Mesendoderm (in vitro differentiated cells): Measurements from ENCODE around the gene GMFB. TPM values are rescaled to one million over a fixed set of nuclear protein-coding genes. Genes with fewer than 3 reads are reported as not detected.

Source experiments
- DNase-seq: peaks from one replicate; pipeline ENCODE4 v3.0.0; 2013
- H2AK5ac ChIP-seq: 2 replicates; pipeline ENCODE4 v1.6.1; 2013; ENCODE audit warnings: low read length, inconsistent platforms
- H2BK120ac ChIP-seq: 2 replicates; pipeline ENCODE4 v1.6.1; 2013; ENCODE audit warnings: low read depth, mild to moderate bottlenecking, low read length, moderate library complexity, mixed read lengths
- H2BK15ac ChIP-seq: replicated peaks from 2 replicates; pipeline ENCODE4 v1.6.1; 2013; ENCODE audit warnings: low read depth, mild to moderate bottlenecking, moderate library complexity
- H2BK5ac ChIP-seq: 2 replicates; pipeline ENCODE4 v1.6.1; 2013; ENCODE audit warnings: low read length, inconsistent platforms
- H3K18ac ChIP-seq: 2 replicates; pipeline ENCODE4 v1.6.1; 2013; ENCODE audit warnings: mild to moderate bottlenecking, low read length, mixed read lengths
- H3K23ac ChIP-seq: one replicate; pipeline ENCODE4 v1.6.1; 2013; ENCODE audit warnings: low read length
- H3K27ac ChIP-seq: 2 replicates; pipeline ENCODE4 v1.5.1; 2013; ENCODE audit warnings: low read depth, mild to moderate bottlenecking, inconsistent platforms, low read length, moderate library complexity
- H3K27me3 ChIP-seq: 2 replicates; pipeline ENCODE4 v1.6.1; 2013; ENCODE audit warnings: low read length, control low read depth, mild to moderate bottlenecking, inconsistent platforms; ENCODE audit not compliant: insufficient read depth, poor library complexity
- H3K36me3 ChIP-seq: 2 replicates; pipeline ENCODE4 v1.6.1; 2013; ENCODE audit warnings: low read length, inconsistent platforms; ENCODE audit not compliant: control insufficient read depth, insufficient read depth
- H3K4ac ChIP-seq: one replicate; pipeline ENCODE4 v1.6.1; 2013; ENCODE audit warnings: low read depth, mild to moderate bottlenecking, low read length, moderate library complexity
- H3K4me1 ChIP-seq: 2 replicates; pipeline ENCODE4 v1.6.1; 2013; ENCODE audit warnings: low read depth, low read length, inconsistent platforms; ENCODE audit not compliant: control insufficient read depth
- H3K4me2 ChIP-seq: 2 replicates; pipeline ENCODE4 v1.6.1; 2013; ENCODE audit warnings: low read length
- H3K4me3 ChIP-seq: 2 replicates; pipeline ENCODE4 v1.5.1; 2013; ENCODE audit warnings: mild to moderate bottlenecking, low read length
- H3K56ac ChIP-seq: one replicate; pipeline ENCODE4 v1.6.1; 2013; ENCODE audit warnings: low read length
- H3K79me1 ChIP-seq: 2 replicates; pipeline ENCODE4 v1.6.1; 2013; ENCODE audit warnings: low read length, inconsistent platforms
- H3K79me2 ChIP-seq: 2 replicates; pipeline ENCODE4 v1.6.1; 2013; ENCODE audit warnings: mild to moderate bottlenecking, low read length; ENCODE audit not compliant: control insufficient read depth, insufficient read depth
- H3K9ac ChIP-seq: 2 replicates; pipeline ENCODE4 v1.6.1; 2013; ENCODE audit warnings: low read length, inconsistent platforms
- H4K5ac ChIP-seq: one replicate; pipeline ENCODE4 v1.6.1; 2013; ENCODE audit warnings: low read length
- H4K8ac ChIP-seq: one replicate; pipeline ENCODE4 v1.6.1; 2013; ENCODE audit warnings: low read depth, mild to moderate bottlenecking, control low read depth, low read length, moderate library complexity
- WGBS: extraction: QIAGEN DNeasy Blood & Tissue Kit; methylation state at CpG from one replicate; pipeline ENCODE4 v1.1.7; 2013; ENCODE audit warnings: low lambda C conversion rate, missing lambda C conversion rate; ENCODE audit not compliant: insufficient coverage; ENCODE audit errors: extremely low coverage; 5-methylcytosine and 5-hydroxymethylcytosine counted together
- polyA plus RNA-seq, 2 experiments: library from polyadenylated mRNA; stranded (reverse); fragments of 200-250 nt; gene quantifications; one replicate each; pipeline ENCODE4 v1.2.3, GENCODE V29; 2013

Gene GMFB
- 66.3 TPM for polyA plus RNA-seq (2013, experiment 1 of 2)
- 68.1 TPM for polyA plus RNA-seq (2013, experiment 2 of 2)

DNA sequence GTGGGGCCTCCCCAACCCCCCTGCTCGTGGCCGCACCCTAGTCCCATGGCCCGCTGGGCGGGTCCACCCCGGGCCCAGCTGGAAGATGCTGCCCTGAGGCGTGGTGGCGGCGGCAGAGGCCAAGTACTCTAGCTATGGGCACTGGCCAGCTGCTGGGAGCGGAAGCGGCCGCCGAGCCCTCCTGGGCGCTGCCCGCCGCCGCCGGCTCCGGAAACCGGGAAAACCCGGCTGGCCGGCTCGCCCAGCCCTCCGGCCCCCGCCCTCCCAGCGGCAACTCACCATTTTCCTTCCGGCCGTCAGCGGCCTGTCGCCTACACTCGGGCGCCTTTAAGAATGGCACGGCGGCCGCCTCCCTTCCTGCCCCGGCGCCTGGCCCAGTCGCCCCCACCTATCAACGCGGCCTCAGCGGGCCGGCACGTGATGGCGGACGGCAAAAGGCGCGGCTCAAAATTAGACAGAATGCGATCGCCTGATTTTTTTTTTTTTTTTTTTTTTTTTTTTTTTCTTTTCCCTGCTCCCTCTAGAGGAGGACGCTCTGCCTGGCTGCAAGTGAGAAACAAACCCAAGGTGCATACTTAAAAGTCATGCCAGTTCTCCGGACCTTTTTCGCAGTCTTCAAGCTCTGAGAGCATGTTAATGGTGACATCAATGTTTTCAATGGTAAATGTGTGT is at the start of gene GMFB:
GMFB (minus strand) TSS at position 335 of the 672 bp plus-strand sequence; CDS start at position 282, 53 bp downstream.
- DNase-seq, result peak; percentile 95
- H3K9ac ChIP-seq, result peak within 1 kb of the TSS; percentile 79
- peak within 1 kb of the TSS; percentile 99 for H3K18ac ChIP-seq
- H3K56ac ChIP-seq, result peak within 1 kb of the TSS; percentile 89
- H3K4me3 ChIP-seq, result peak within 1 kb of the TSS; percentile 29
- peak within 1 kb of the TSS; percentile 56 for H4K8ac ChIP-seq
- peak within 1 kb of the TSS; percentile 89 for H3K4ac ChIP-seq
- H3K36me3 ChIP-seq, result no peaks in the 10 kb centered on the region
- peak within 1 kb of the TSS; percentile 97 for H3K27ac ChIP-seq
- H2AK5ac ChIP-seq, result no peak within 1 kb of the TSS
- H3K79me2 ChIP-seq, result peaks cover 31% of the 10 kb centered on the region
- peak within 1 kb of the TSS; percentile 3 for H2BK120ac ChIP-seq
- H3K27me3 ChIP-seq, result no peaks in the 10 kb centered on the region
- peaks cover 6% of the 10 kb centered on the region for H3K4me1 ChIP-seq
- H3K4me2 ChIP-seq, result peak within 1 kb of the TSS; percentile 43
- no peak within 1 kb of the TSS for H2BK15ac ChIP-seq
- H4K5ac ChIP-seq, result no peak within 1 kb of the TSS
- H3K79me1 ChIP-seq, result no peaks in the 10 kb centered on the region
- no CpG with 5 or more reads among the region's 51 CpGs for WGBS
- no peak within 1 kb of the TSS for H3K23ac ChIP-seq
- H2BK5ac ChIP-seq, result peak within 1 kb of the TSS; percentile 66

DNA sequence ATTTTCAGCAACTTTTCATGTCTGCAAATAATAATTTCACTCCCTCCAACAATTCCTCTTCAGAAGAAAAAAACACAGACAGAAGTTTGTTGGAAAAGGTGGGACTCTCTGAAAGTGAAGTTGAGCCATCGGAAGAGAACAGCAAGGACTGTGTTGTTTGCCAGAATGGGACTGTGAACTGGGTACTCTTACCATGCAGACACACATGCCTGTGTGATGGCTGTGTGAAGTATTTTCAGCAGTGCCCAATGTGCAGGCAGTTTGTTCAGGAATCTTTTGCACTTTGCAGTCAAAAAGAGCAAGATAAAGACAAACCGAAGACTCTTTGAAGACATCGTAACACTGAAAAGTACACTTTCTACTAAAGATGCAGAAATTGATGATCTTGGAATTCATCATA is 49.3 kb upstream of the GMFB start:
- no peak overlapping the region for H3K23ac ChIP-seq
- H3K79me2 ChIP-seq, result no peaks in the 10 kb centered on the region
- no peak overlapping the region for H2BK5ac ChIP-seq
- no peak overlapping the region for H3K18ac ChIP-seq
- H3K4me3 ChIP-seq, result no peak overlapping the region
- H3K56ac ChIP-seq, result no peak overlapping the region
- H3K4ac ChIP-seq, result no peak overlapping the region
- H3K36me3 ChIP-seq, result peaks cover 2% of the 10 kb centered on the region
- H3K27me3 ChIP-seq, result no peaks in the 10 kb centered on the region
- H2BK15ac ChIP-seq, result no peak overlapping the region
- H2BK120ac ChIP-seq, result no peak overlapping the region
- no peak for DNase-seq
- no peaks in the 10 kb centered on the region for H3K79me1 ChIP-seq
- H2AK5ac ChIP-seq, result no peak overlapping the region
- no peak overlapping the region for H4K5ac ChIP-seq
- WGBS, result no CpG with 5 or more reads among the region's 3 CpGs
- H3K9ac ChIP-seq, result no peak overlapping the region
- no peaks in the 10 kb centered on the region for H3K4me1 ChIP-seq
- H3K4me2 ChIP-seq, result no peak overlapping the region
- no peak overlapping the region for H3K27ac ChIP-seq
- no peak overlapping the region for H4K8ac ChIP-seq

DNA sequence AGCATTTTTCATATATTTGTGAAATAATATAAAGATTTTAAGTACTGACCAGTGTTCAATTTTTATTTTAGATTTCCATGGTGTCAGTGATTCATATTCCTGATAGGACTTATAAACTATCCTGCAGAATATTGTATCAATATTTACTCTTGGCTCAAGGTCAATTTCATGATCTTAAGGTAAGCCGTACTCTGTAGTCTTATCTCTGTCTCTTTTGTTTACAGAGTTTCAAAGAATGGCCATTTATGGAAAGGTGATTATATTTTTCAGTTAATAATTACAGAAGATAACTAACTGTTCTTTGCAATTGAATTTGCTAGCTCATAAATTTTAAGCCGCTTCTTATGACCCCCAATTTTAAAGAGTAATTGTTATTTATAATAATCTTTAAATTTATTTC is 48.9 kb upstream of the GMFB start:
- Histone ChIP-seq H3K36me3 (peaks cover 2% of the 10 kb centered on the region), H4K8ac (no peak overlapping the region), H3K4ac (no peak overlapping the region), H3K18ac (no peak overlapping the region), H2BK5ac (no peak overlapping the region), H3K79me2 (no peaks in the 10 kb centered on the region), H4K5ac (no peak overlapping the region), H3K4me2 (no peak overlapping the region), H2BK120ac (no peak overlapping the region), H2BK15ac (no peak overlapping the region), H3K9ac (no peak overlapping the region), H3K27me3 (no peaks in the 10 kb centered on the region), H3K4me3 (no peak overlapping the region), H3K79me1 (no peaks in the 10 kb centered on the region), H3K27ac (no peak overlapping the region), H3K4me1 (no peaks in the 10 kb centered on the region), H3K56ac (no peak overlapping the region), H3K23ac (no peak overlapping the region), H2AK5ac (no peak overlapping the region)
- no CpG with 5 or more reads among the region's 2 CpGs for WGBS
- DNase-seq, result no peak

DNA sequence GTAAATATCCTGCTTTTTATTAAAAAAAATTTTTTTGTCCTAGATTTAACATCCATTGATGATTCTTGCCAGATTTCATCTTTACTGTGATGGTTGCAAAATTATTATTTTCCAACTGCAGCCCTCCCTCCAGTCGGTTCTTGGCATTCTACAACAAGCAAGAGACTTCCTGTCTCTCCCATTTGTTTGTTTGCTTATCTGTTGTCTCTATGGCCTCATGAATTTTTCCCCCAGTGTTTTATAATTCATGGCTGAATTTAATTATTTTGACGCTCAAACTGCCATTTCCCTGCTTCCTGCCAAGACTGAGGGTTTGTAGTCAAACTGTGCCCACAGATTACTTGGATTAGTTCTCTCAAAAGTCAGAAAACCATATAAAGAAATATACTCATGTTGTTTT is 46.9 kb upstream of the GMFB start:
- WGBS, result no CpG with 5 or more reads among the region's 2 CpGs
- Histone ChIP-seq H3K27ac (no peak overlapping the region), H3K9ac (no peak overlapping the region), H3K79me2 (no peaks in the 10 kb centered on the region), H3K4me2 (no peak overlapping the region), H3K56ac (no peak overlapping the region), H3K36me3 (peaks cover 2% of the 10 kb centered on the region), H2BK15ac (no peak overlapping the region), H3K18ac (no peak overlapping the region), H3K4me3 (no peak overlapping the region), H2BK120ac (no peak overlapping the region), H3K23ac (no peak overlapping the region), H4K8ac (peak overlapping the region; percentile 28), H3K27me3 (no peaks in the 10 kb centered on the region), H3K4me1 (no peaks in the 10 kb centered on the region), H2AK5ac (no peak overlapping the region), H2BK5ac (no peak overlapping the region), H4K5ac (no peak overlapping the region), H3K4ac (no peak overlapping the region), H3K79me1 (no peaks in the 10 kb centered on the region)
- no peak for DNase-seq

DNA sequence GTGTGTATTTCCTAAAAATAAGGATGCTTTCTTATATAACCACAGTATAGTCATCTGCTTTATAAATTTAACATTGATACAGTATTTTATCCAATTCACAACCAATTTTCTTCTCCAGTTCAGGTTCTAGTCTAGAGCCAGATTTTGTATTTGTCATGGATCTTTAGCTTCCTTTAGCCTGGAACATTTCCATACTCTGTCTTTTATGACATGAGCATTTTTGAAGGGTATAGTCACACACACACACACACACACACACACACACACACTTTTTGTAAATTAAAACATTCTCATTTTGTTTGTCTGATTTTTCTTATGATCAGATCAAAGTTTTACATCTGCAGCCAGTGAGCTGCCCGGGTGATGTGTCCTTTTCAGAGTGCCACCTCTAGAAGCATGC is 46.3 kb upstream of the GMFB start:
- Histone ChIP-seq H3K27me3 (no peaks in the 10 kb centered on the region), H3K79me2 (no peaks in the 10 kb centered on the region), H2BK5ac (no peak overlapping the region), H3K36me3 (peaks cover 2% of the 10 kb centered on the region), H2BK120ac (no peak overlapping the region), H3K4ac (no peak overlapping the region), H3K4me3 (no peak overlapping the region), H3K9ac (no peak overlapping the region), H3K4me1 (no peaks in the 10 kb centered on the region), H2AK5ac (no peak overlapping the region), H3K79me1 (no peaks in the 10 kb centered on the region), H4K8ac (no peak overlapping the region), H4K5ac (no peak overlapping the region), H3K18ac (no peak overlapping the region), H3K4me2 (no peak overlapping the region), H3K23ac (no peak overlapping the region), H3K56ac (no peak overlapping the region), H2BK15ac (no peak overlapping the region), H3K27ac (no peak overlapping the region)
- WGBS, result no CpG with 5 or more reads among the region's 1 CpG
- no peak for DNase-seq

DNA sequence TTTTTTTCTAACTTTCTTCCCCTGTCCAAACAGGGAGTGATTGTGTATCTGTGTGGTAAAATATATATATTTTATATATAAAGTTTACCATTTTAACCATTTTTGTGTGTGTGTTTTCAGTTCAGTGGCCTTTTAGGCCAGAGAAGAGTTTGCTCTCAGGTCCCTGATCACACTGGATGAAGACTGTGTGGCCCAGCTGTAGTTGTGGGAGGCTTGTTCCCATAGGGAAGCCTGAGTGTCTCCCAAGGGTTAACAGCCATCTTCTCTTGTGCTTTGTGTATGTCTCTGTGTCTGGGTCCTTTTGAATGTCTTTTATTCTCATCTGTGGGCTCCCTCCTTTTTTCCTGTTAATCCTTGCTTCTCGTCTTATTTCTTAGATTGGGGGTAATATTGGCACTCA is 44.3 kb upstream of the GMFB start:
- Histone ChIP-seq H2BK15ac (no peak overlapping the region), H3K79me1 (no peaks in the 10 kb centered on the region), H3K36me3 (peaks cover 1% of the 10 kb centered on the region), H3K4me3 (no peak overlapping the region), H3K9ac (no peak overlapping the region), H2BK120ac (no peak overlapping the region), H3K18ac (no peak overlapping the region), H3K4me2 (no peak overlapping the region), H3K27me3 (no peaks in the 10 kb centered on the region), H3K4me1 (no peaks in the 10 kb centered on the region), H3K4ac (no peak overlapping the region), H2AK5ac (no peak overlapping the region), H2BK5ac (no peak overlapping the region), H3K23ac (no peak overlapping the region), H3K79me2 (no peaks in the 10 kb centered on the region), H4K5ac (no peak overlapping the region), H3K56ac (no peak overlapping the region), H3K27ac (no peak overlapping the region), H4K8ac (no peak overlapping the region)
- WGBS, result no CpG with 5 or more reads among the region's 1 CpG
- no peak for DNase-seq
